GM08714 (cell line): ENCODE data around the gene THOC5.
"Not testable (repeated sequence)": the region's sequence is repeated elsewhere in the genome, so short reads cannot be mapped to it uniquely, and the experiment has no call there.

Experiments
- H3K4me3 ChIP-seq: fragments of 200-500 bp; sonication (Bioruptor generic); 2 replicates; pipeline ENCODE4 v1.5.1; 2014; ENCODE audit warnings: mild to moderate bottlenecking, low read length, inconsistent platforms
- ZNF274 ChIP-seq: IDR thresholded peaks from 2 replicates; pipeline ENCODE4 v1.6.1; 2012; ENCODE audit warnings: mild to moderate bottlenecking, low read depth, low read length

Gene THOC5

DNA sequence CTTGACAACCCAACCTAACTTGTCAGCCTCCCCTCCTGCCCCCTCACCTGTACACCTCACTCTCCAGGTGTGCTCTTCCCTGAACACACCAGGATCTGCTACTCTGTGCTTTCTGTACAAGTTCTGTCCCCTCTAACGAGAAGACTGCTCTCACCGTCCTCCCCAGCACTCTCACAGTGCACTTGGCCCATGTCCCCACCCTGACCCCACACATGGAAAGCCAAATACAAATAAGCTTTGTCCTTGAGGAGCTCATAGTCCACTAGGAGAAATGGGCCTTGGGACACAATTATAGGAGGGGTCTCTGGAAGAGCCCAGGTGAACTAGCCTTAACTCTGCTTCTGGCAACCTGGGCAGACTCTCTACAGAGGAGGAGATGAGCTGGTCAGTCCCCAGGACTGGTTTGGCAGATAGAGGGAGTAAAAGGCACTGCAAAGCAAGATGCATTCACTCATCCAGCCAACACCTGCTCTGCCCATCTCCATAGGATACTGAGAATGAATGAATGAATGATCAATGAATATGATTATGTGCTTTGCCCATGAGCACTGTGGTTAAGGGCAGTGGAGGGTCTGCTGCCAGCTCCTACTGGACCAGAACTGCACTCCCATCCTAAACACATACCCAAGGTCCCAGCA is 17.5 kb upstream of the THOC5 start:
- no peak for TF ChIP-seq ZNF274
- H3K4me3 ChIP-seq, result no peak overlapping the region

- no peak overlapping the region for H3K4me3 ChIP-seq
- no peak for TF ChIP-seq ZNF274
Observed at GRCh38 chr22:29570456-29570855, 16.9 kb upstream of the THOC5 start.

- H3K4me3 ChIP-seq, result no peak overlapping the region
- no peak for TF ChIP-seq ZNF274
Observed at GRCh38 chr22:29569011-29569678, 15.6 kb upstream of the THOC5 start.

DNA sequence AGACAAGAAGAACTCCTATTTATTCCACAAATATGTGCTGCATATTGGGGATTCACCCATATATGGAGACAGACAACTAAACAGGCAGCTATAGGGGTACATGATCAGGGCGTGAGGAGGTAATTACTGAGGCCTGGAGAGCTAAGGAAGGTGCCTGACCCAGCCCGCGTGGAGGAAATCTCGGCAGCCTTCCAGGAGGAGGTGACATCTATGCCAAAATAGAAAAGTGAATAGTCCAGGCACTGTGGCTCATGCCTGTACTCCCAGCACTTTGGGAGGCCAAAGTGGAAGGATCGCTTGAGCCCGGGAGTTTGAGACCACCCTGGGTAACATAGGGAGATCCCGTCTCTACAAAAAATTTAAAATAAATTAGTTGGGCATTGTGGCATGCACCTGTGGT is 13.8 kb upstream of the THOC5 start:
- H3K4me3 ChIP-seq, result no peak overlapping the region
- TF ChIP-seq ZNF274, result no peak

DNA sequence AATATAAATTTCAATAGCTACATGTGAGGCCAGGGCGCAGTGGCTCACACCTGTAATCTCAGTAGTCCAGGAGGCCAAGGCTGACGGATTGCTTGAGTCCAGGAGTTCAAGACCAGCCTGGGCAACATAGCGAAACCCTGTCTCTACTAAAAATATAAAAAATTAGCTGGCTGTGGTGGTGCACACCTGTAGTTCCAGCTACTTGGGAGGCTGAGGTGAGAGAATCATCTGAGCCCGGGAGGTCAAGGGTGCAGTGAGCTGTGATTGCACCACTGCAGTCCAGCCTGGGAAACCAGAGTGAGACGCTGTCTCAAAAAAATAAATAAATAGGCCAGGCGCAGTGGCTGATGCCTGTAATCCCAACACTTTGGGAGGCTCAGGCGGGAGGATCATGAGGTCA is 13.0 kb upstream of the THOC5 start:
- H3K4me3 ChIP-seq, result not testable (repeated sequence)

GRCh38 chr22:29563652-29564460 is 10.3 kb upstream of the THOC5 start:
- H3K4me3 ChIP-seq, result no peak overlapping the region
- TF ChIP-seq ZNF274, result no peak

DNA sequence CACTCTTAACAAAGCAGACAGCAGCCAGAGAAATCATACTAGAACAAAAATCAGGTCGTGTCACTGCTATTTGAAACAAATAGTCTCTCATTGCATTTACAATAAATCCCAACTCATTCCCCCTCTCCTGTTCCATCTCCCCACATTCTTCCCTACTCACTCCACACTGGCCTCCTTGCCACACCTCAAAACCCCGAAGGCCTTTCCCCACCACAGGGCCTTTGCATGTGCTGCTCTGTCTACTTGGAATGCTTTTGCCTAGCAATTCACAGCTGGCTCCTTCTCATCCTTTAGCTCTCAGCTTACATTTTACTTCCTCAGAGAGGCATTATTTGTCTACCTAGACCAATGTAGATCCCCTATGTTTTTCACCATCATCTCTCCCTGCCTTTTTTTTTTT is 6.3 kb upstream of the THOC5 start:
- no peak overlapping the region for H3K4me3 ChIP-seq
- TF ChIP-seq ZNF274, result no peak

GRCh38 chr22:29559030-29559429 is 5.5 kb upstream of the THOC5 start:
- H3K4me3 ChIP-seq, result no peak overlapping the region
- no peak for TF ChIP-seq ZNF274

DNA sequence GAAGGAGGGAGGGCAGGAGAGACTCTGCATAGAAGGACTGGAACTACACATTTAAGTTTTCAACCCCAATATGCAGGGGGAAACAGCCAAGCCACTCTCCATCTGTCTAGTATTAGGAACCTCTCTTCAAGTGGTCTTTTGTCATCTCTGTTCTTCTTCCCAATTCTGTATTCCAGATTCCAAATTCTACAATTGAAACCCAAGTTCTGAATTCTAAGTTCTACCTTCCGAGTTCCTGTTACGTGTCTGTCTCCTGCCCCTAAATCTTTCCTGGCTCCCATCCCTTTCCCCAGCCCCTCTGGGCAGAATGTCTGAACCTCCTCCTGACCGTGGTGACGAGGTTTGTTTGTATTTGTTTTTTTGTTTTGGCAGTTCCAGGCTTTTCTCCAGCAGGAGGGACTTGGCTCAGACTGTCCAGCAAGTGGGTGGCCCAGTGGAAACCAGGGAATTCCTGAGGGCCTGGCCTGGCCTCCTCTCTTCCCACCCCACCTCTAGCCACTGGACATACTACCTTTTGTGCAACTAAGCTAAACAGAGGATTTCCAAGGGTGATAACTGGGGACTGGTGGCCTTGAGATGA is 1.6 kb upstream of the THOC5 start:
- H3K4me3 ChIP-seq, result no peak overlapping the region
- TF ChIP-seq ZNF274, result no peak

DNA sequence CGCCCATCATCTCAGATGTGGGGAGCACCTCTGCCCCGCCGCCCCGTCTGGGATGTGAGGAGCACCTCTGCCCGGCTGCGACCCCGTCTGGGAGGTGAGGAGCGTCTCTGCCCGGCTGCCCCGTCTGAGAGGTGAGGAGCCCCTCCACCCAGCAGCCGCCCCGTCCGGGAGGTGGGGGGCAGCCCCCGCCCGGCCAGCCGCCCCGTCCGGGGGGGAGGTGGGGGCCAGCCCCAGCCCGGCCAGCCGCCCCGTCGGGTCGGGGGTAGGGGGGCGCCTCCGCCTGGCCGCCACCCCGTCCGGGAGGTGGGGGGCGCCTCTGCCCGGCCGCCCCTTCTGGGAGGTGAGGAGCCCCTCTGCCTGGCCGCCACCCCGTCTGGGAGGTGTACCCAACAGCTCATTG is 1.2 kb downstream of the THOC5 start:
- H3K4me3 ChIP-seq, result peak overlapping the region; percentile 98; the same call in 1 of the 2 replicates

DNA sequence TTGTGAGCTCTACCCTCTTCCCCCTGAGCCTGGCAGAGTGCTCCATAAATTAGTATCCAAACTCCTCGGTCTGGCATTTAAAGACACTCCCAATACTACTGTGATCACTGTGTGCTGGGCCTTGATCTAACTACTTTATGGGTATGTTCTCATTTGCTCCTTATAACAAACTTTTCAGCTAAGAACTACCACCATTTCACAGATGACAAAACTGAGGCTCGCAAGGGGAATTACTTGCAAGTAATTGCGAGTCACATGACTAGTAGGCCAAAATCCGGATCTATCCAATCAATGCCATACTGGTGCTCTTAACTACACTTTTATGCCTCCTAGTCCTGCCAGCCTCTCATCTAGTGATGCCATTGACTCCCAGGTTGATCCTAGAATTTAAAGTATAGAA is 3.6 kb downstream of the THOC5 start:
- TF ChIP-seq ZNF274, result no peak
- H3K4me3 ChIP-seq, result no peak overlapping the region

DNA sequence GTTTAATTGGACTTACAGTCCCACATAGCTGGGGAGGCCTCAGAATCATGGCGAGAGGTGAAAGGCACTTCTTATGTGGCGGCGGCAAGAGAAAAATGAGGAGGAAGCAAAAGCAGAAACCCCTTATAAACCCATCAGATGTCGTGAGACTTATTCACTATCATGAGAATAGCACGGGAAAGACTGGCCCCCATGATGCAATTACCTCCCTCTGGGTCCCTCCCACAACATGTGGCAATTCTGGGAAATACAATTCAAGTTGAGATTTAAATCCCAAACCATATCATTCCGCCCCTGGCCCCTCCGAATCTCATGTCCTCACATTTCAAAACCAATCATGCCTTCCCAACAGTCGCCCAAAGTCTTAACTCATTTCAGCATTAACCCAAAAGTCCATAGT is 8.5 kb downstream of the THOC5 start:
- not testable (repeated sequence) for H3K4me3 ChIP-seq

DNA sequence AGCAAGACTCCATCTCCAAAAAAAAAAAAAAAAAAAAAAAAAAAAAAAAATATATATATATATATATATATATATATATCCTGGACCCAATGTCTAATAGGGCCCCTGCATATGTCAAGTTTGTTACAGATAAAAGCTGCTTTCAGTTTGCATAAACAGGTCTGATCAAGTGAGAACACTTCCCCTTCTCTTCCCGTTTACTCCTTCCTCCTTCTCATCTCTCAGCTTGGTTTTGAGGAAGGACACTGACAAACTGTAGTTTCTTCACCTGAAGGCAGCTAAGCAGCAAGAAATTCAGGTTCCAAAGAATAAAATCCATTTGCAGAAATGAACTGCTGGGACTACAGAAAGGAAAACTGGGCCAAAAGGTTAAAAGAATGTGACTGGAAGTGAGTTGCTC is 11.7 kb downstream of the THOC5 start:
- TF ChIP-seq ZNF274, result no peak
- no peak overlapping the region for H3K4me3 ChIP-seq

- TF ChIP-seq ZNF274, result no peak
- no peak overlapping the region for H3K4me3 ChIP-seq
Observed at GRCh38 chr22:29539105-29539504, 14.5 kb downstream of the THOC5 start.

DNA sequence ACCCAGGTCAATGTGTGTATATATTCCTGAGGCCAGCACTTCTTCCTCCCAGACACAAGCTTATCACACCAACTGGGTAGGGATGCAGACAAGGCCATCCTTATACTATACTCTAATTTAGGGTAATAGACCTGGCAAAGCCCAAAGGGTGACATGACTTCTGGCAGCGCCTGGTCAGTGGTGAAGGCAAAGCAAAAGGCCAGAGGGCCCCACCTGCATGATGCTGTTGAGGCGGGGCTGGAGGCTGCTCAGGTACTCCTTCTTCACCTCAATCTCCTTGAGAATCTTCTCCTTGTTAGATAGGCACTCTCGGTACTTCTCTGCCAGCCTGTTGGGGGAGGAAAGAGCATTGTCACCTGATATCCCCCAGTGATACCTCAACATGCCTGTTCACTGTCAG is 17.1 kb downstream of the THOC5 start:
- no peak overlapping the region for H3K4me3 ChIP-seq
- no peak for TF ChIP-seq ZNF274
